DMS153 treated with DMSO at 0.1 percent for 48 hours (cell line): ENCODE measurements around the gene AGPS.
"Not testable (repeated sequence)": the region's sequence is repeated elsewhere in the genome, so short reads cannot be mapped to it uniquely, and the experiment has no call there.

Source experiments
- DNase-seq: peaks from one replicate; lab custom pipeline; 2025; ENCODE audit not compliant: unreplicated experiment; lab: John Stamatoyannopoulos, UW

AGPS gene

DNA sequence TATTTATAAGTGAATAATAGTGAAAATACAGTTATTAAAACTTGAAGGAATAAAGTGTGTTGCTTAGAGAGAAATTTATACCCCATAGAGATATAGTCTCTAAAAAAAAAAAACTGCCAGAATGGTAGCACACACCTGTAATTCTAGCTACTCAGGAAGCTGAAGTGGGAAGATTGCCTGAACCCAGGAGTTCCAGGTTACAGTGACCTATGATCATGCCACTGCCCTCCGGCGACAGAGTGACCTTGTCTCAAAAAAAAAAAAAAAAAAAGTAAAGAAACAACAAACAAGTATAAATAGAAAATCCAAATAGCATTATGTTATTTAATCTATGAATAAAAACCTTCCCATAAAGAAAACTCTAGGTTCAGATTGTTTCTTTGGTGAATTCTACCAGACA lies 7.4 kb upstream of the AGPS start:
- no peak for DNase-seq

- no peak for DNase-seq
Measured at GRCh38 chr2:177391822-177392372, 676 bp upstream of the AGPS start.

DNA sequence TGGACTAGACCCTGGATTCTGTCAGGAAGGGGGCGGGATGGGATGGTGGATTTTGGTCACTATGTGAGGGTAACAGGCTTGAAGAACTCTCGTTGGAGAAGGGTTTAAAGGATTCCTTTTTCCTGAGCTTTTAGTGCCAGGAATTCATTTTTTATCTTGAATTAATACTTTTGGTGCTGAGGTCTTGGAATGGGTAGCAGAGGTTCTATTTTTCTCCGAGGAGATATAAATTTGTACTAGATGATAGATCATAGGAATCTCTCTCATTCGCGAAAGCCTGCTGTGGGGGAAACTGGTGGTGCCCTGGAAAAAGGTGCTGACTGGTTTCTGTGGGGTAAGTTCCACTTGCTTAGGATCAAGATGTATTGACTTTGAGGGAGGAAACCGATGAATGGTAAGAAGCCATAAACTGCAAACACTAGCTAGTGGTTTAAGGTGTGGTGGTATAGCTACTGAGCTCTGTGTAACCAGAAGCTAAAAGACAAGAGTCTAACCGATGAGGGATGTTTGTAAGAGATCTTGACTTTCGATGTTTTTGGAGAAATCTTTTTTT lies 706 bp downstream of the AGPS start:
- no peak for DNase-seq

DNA sequence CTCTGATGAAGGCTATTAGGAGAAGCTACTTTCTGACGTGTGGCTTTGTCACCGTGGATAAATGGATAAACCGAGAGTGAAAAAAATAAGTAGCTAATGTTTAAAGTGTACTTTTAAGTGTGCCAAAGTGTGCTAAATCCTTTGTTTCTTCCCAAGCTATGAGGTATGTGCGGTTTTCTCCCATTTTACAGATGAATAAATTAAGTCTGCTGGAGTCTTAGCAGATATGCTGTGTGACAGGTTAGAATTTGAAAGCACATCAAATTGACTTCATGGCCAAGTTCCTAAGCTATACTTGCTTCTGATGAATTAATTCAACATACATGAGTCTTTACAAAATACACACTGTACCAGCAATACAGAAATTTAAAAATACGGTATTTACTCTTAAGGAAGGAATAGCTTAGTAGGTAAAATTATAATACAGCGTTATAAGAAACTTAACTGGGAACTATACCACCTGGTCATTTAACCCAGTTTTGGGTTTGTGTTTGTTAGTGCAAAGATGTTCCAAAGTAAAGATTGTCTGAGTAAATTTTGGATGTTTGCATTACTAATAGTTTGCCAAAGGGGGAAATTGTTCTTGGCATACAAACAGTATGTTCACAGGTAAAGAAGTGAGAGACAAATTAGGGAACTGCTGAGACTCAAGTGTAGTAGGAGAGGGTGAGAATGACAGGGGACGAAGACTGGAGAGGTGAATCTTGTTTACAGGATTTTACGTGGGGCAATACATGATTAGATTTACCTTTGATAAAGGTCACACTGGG lies 1.4 kb downstream of the AGPS start:
- DNase-seq: no peak

GRCh38 chr2:177394594-177394973 lies 2.0 kb downstream of the AGPS start:
- no peak for DNase-seq

DNA sequence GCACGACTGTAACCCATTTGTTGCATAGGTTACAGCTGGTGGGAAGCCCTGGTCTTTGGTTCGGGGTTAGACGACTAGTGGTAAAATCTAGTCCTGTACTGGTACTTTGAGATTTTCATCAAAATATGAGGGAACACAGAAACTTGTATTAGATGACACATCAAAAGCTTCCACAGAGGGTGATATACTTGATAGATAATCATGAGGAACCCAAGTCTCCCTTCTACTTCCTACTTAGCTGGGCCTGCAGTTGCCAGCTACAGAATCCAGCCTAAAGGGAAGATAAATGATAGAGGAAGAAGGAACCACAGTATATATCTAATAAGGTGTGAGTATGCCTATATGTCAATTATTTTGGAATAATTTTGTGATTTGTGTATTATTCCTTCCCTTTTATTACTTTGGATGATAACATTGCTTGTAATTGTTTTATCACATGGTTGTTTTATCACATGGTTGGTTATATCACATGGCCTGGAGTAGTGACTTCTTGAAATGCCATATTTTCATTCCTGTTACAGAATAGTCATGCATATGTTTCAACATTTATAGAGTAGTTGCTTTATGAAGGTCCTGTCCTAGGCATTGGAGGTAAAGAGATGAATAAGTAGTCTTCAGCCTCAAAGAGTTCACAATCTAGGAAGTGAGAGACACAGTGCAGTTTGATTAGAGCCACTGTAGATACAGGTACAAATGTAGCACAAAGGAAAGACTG lies 2.9 kb downstream of the AGPS start:
- DNase-seq: no peak

- no peak for DNase-seq
Measured at GRCh38 chr2:177396703-177397460, 4.3 kb downstream of the AGPS start.

GRCh38 chr2:177397481-177398289 lies 5.1 kb downstream of the AGPS start:
- no peak for DNase-seq

- no peak for DNase-seq
Measured at GRCh38 chr2:177398290-177398683, 5.7 kb downstream of the AGPS start.

- DNase-seq: no peak
Measured at GRCh38 chr2:177398791-177399190, 6.2 kb downstream of the AGPS start.

- DNase-seq: no peak
Measured at GRCh38 chr2:177399376-177399775, 6.8 kb downstream of the AGPS start.

DNA sequence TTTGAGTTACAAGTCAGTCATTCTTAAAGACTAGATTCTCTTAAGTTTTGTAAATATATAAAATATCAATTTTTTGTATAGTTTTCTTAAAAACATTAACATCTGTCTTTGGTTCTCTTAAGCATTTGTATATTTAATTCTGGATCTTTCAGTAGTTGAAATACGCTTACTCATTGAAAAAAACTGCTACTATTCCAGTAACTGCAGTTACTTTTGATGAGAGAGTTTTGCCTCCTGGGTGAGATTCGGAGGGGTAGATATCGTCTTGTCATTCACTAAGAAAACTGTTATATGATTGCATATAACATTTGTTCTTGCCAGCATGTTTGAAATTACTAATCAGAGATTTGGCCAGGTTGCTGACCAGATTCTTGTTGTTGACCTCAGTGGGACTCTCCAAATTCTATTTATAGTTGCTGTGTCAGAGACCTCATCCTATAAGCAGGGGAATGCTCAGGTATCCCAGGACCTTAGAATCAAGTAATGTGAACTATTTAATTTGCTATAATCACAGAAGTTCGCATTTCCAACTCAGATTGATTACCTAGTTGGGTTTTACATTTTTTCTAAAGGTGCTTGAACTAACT lies 7.9 kb downstream of the AGPS start:
- DNase-seq: no peak

DNA sequence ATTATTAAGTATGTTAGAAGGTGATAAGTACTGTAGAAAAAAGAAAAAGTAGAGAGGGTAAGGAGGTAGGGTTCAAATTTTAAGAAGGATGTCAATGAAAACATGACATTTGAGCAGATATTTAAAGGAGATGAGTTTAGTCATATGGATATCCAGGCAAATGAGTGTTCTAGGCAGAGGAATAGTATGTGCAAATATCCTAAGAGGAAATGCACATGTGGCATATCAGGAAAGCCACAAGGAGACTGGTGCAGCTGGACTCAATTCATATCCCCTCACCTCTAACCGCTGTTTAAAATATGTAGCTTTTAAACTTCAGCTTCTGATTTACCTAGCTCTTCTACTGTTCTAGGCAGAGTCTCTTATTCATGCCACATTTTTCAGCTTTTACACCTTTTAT lies 9.5 kb downstream of the AGPS start:
- DNase-seq: no peak

- DNase-seq: no peak
Measured at GRCh38 chr2:177403838-177404237, 11.3 kb downstream of the AGPS start.

DNA sequence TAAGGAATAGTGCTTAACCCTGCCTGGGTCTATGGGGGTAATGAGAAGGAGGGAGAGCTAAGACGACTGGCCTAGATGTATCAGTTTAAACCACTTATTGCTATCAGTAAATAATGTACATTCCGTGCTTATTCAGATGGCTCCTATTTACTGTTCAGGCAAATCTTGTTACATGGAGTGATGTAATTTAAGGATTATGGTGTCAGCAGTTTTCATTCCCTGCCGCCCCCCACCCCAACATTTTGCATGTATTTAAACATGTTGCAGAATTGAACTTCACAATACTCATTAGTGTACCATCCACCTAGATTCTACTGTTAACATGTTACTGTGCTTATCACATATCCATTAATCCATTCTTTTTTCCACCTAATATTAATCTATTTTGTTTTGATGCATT lies 11.7 kb downstream of the AGPS start:
- DNase-seq: no peak

DNA sequence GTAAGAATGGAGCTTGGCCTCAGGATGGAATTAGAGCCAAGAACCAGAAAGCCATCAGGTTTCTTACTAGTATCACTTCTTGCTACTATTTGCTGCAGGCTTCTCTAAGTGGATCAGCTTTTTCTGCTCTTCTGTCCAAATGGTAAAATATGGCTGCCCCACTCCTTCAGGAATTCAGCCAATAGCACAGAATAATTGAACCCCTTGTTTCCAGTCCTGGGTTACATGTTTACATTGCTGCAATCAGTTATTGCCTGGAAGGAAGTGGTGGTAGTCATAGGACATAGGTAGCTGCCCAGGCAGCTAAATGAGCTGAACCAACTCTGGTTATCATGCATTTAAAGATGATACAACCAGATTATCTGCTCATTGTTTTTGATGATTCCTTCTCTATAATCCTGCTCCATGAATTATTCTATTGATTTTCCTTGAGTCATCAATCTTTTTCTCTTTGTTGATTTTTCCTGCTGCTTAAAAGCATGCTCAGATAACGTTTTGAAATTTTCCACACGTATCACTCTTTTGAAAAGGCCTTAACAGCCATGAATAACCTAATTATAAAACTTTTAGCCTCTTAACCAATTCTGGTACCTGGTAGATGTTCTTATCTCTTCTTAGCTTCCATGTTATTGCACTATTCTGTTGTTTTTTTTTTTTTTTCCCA lies 12.6 kb downstream of the AGPS start:
- DNase-seq: no peak

GRCh38 chr2:177406182-177406581 lies 13.6 kb downstream of the AGPS start:
- no peak for DNase-seq

DNA sequence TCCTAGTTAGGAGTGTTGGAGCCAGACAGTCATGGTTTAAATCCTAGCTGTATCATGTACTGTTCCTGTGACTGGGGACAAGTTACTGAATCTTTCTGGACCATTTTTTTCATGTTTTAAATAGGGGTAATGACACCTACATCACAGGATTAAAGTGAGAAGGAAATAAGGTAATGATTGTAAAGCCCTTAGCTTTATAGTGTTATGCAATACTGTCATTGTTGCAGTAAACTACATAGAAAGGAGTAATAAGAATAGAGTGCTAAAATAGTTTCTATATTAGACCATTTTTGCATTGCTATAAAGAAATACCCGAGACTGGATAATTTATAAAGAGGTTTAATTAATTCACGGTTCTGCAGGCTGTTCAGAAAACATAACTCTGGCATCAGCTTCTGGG lies 14.5 kb downstream of the AGPS start:
- DNase-seq: no peak

DNA sequence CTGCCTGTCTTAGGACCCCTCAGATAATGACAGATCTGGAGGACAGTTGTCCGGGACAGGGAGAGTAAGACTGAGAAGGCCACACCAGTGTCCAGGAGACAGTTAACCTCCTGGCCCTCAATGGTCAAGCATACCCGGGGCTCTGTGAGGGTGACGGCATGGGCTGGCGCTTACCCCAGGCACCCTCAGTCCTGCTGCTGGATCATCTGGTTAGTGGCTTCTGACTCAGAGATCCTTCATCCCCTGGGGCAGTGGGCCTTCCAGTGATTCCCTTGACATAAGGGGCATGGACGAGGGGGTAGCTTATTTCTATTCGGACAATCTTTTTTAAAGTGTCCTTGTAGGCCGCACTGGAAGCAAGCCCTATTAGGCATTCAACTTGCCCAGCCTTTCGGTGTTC lies 18.1 kb downstream of the AGPS start:
- DNase-seq: not testable (repeated sequence)

- DNase-seq: no peak
Measured at GRCh38 chr2:177413703-177414102, 21.1 kb downstream of the AGPS start.
